MM.1S (cell line): ENCODE data around the gene CCL23.

Source experiments
- DNase-seq: peaks from one replicate; pipeline ENCODE4 v3.0.0-alpha.2; 2015
- H2AFZ ChIP-seq: fragments of 300-600 bp; sonication (generic); 2 replicates; pipeline ENCODE4 v1.6.0; 2016; ENCODE audit warnings: antibody characterized with exemption, low read length
- H3F3A ChIP-seq: fragments of 300-600 bp; sonication (generic); 2 replicates; pipeline ENCODE4 v1.6.1; 2016; ENCODE audit warnings: mild to moderate bottlenecking, antibody characterized with exemption, low read length, moderate library complexity, mixed read lengths; ENCODE audit not compliant: insufficient read depth
- H3K27ac ChIP-seq: fragments of 300-600 bp; sonication (generic); 2 replicates; pipeline ENCODE4 v1.5.1; 2016; ENCODE audit warnings: mild to moderate bottlenecking, low read length
- H3K27me3 ChIP-seq: fragments of 300-600 bp; sonication (generic); replicated peaks from 2 replicates; pipeline ENCODE4 v1.6.0; 2016; ENCODE audit warnings: low read length; ENCODE audit not compliant: insufficient read depth
- H3K36me3 ChIP-seq: fragments of 300-600 bp; sonication (generic); replicated peaks from 2 replicates; pipeline ENCODE4 v1.6.1; 2016; ENCODE audit warnings: mild to moderate bottlenecking, low read length, mixed read lengths; ENCODE audit not compliant: insufficient read depth
- H3K4me1 ChIP-seq: fragments of 300-600 bp; sonication (generic); 2 replicates; pipeline ENCODE4 v1.6.1; 2016; ENCODE audit warnings: low read length, mixed read lengths
- H3K4me2 ChIP-seq: fragments of 300-600 bp; sonication (generic); 2 replicates; pipeline ENCODE4 v1.6.0; 2016; ENCODE audit warnings: low read depth, low read length
- H3K4me3 ChIP-seq: fragments of 300-600 bp; sonication (generic); 2 replicates; pipeline ENCODE4 v1.5.1; 2016; ENCODE audit warnings: low read length, mixed read lengths
- H3K79me2 ChIP-seq: fragments of 300-600 bp; sonication (generic); 2 replicates; pipeline ENCODE4 v1.6.1; 2016; ENCODE audit warnings: mixed run types, low read length, mixed read lengths
- H3K9ac ChIP-seq: fragments of 300-600 bp; sonication (generic); 2 replicates; pipeline ENCODE4 v1.6.1; 2016; ENCODE audit warnings: low read length, mixed read lengths
- H3K9me2 ChIP-seq: fragments of 300-600 bp; sonication (generic); replicated peaks from 2 replicates; pipeline ENCODE4 v1.6.1; 2016; ENCODE audit warnings: mild to moderate bottlenecking, low read length, mixed read lengths; ENCODE audit not compliant: insufficient read depth
- H3K9me3 ChIP-seq: fragments of 300-600 bp; sonication (generic); replicated peaks from 2 replicates; pipeline ENCODE4 v1.6.1; 2016; ENCODE audit warnings: mild to moderate bottlenecking, low read length, mixed read lengths; ENCODE audit not compliant: insufficient read depth
- H4K20me1 ChIP-seq: fragments of 300-600 bp; sonication (generic); 2 replicates; pipeline ENCODE4 v1.6.1; 2016; ENCODE audit warnings: mild to moderate bottlenecking, low read length, moderate library complexity, mixed read lengths; ENCODE audit not compliant: insufficient read depth
- CTCF ChIP-seq: fragments of 300-600 bp; sonication (generic); IDR thresholded peaks from 2 replicates; pipeline ENCODE4 v1.5.1; 2016; ENCODE audit warnings: antibody characterized with exemption, low read length, mixed read lengths
- EZH2 ChIP-seq: fragments of 300-600 bp; sonication (generic); optimal IDR thresholded peaks from 2 replicates; pipeline ENCODE3; 2017; ENCODE audit warnings: low read depth, mild to moderate bottlenecking, antibody characterized with exemption, low read length, mixed read lengths
- EZH2phosphoT487 ChIP-seq: fragments of 300-600 bp; sonication (generic); IDR thresholded peaks from 2 replicates; pipeline ENCODE4 v1.6.1; 2018; ENCODE audit warnings: antibody characterized with exemption, low read length

The CCL23 gene

DNA sequence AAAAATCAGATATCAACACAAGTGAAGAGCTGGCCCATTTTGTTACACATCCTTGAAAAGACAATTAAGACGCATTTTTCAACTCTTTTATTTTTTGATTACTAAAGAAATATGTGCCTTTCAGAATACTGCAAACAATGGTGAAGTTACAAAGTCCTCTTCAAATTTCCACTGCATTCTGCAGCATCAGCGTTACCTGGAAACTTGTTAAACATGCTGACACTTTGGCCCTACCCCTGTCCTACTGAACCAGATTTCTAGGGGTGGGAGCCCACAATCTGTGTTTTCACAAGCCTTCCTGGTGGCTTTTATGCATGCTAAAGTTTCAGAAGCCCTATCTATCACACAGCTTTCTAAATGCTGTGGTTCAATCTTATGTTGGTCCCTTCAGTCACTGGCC is 26.7 kb downstream of the CCL23 start:
- Histone ChIP-seq H3K9me2 (no peaks in the 10 kb centered on the region), H3K4me1 (peaks cover 3% of the 10 kb centered on the region), H4K20me1 (no peaks in the 10 kb centered on the region), H3K27ac (no peak overlapping the region; the same call in 1 of the 2 replicates), H3K4me3 (no peak overlapping the region), H3K4me2 (no peak overlapping the region), H3K27me3 (no peaks in the 10 kb centered on the region), H3K9me3 (no peaks in the 10 kb centered on the region), H3K36me3 (no peaks in the 10 kb centered on the region), H3F3A (no peaks in the 10 kb centered on the region), H2AFZ (no peak overlapping the region), H3K79me2 (no peaks in the 10 kb centered on the region), H3K9ac (no peak overlapping the region)
- no peak for TF ChIP-seq CTCF
- DNase-seq, result peak; percentile 16

- TF ChIP-seq EZH2phosphoT487 (no peak), CTCF (no peak), EZH2 (no peak)
- no peaks in the 10 kb centered on the region for H3K9me3 ChIP-seq
These were observed 29.6 kb downstream of the CCL23 start for GRCh38 chr17:35988164-35988563.

GRCh38 chr17:35986643-35987042 is 31.1 kb downstream of the CCL23 start, which contains the start of gene CCL14:
TSS of gene CCL14 (minus strand) at chr17:35986729. CDS start at chr17:35986649, 80 bp downstream.
- Histone ChIP-seq H3K9me2 (no peaks in the 10 kb centered on the region), H3K27me3 (no peaks in the 10 kb centered on the region), H3K4me2 (no peak within 1 kb of the TSS), H3K4me3 (no peak within 1 kb of the TSS), H3K9me3 (no peaks in the 10 kb centered on the region), H3F3A (no peaks in the 10 kb centered on the region), H3K36me3 (no peaks in the 10 kb centered on the region), H3K9ac (no peak within 1 kb of the TSS), H3K79me2 (no peaks in the 10 kb centered on the region), H4K20me1 (no peaks in the 10 kb centered on the region), H3K4me1 (peaks cover 3% of the 10 kb centered on the region), H3K27ac (no peak within 1 kb of the TSS), H2AFZ (no peak within 1 kb of the TSS)
- TF ChIP-seq CTCF (no peak), EZH2 (no peak), EZH2phosphoT487 (no peak)
- no peak for DNase-seq

More at GRCh38 chr17:35988164-35988563, 29.6 kb downstream of the CCL23 start:
- Histone ChIP-seq H2AFZ (no peak overlapping the region), H3K36me3 (no peaks in the 10 kb centered on the region), H3K9ac (no peak overlapping the region), H3K27ac (no peak overlapping the region), H3K79me2 (no peaks in the 10 kb centered on the region), H3K9me2 (no peaks in the 10 kb centered on the region), H4K20me1 (no peaks in the 10 kb centered on the region), H3K4me2 (no peak overlapping the region), H3F3A (no peaks in the 10 kb centered on the region), H3K27me3 (no peaks in the 10 kb centered on the region), H3K4me3 (no peak overlapping the region), H3K4me1 (peaks cover 3% of the 10 kb centered on the region)
- no peak for DNase-seq

GRCh38 chr17:35984140-35984539 is 33.6 kb downstream of the CCL23 start:
- no peaks in the 10 kb centered on the region for H4K20me1 ChIP-seq
- H3K4me3 ChIP-seq, result no peak overlapping the region
- no peaks in the 10 kb centered on the region for H3K27me3 ChIP-seq
- no peaks in the 10 kb centered on the region for H3K79me2 ChIP-seq
- no peak overlapping the region for H3K9ac ChIP-seq
- H3K4me2 ChIP-seq, result no peak overlapping the region
- H3K9me3 ChIP-seq, result no peaks in the 10 kb centered on the region
- no peak overlapping the region for H2AFZ ChIP-seq
- TF ChIP-seq EZH2 (no peak), CTCF (no peak), EZH2phosphoT487 (no peak)
- H3K4me1 ChIP-seq, result no peaks in the 10 kb centered on the region
- no peaks in the 10 kb centered on the region for H3K9me2 ChIP-seq
- DNase-seq, result no peak
- H3F3A ChIP-seq, result no peaks in the 10 kb centered on the region
- H3K36me3 ChIP-seq, result no peaks in the 10 kb centered on the region
- no peak overlapping the region for H3K27ac ChIP-seq
